COLO829 (cell line): ENCODE results near the gene SLC36A3.
"Not testable (repeated sequence)": the region's sequence is repeated elsewhere in the genome, so short reads cannot be mapped to it uniquely, and the experiment has no call there.

Experiments used
- DNase-seq: peaks from one replicate; pipeline ENCODE4 v3.0.0; 2012; ENCODE audit warnings: low spot score

Gene SLC36A3

GRCh38 chr5:151238303-151238741 is 65.2 kb downstream of the SLC36A3 start:
- DNase-seq: no peak

- no peak for DNase-seq
Observed at GRCh38 chr5:151237685-151238084, 65.9 kb downstream of the SLC36A3 start.

- no peak for DNase-seq
Observed at GRCh38 chr5:151236888-151237287, 66.7 kb downstream of the SLC36A3 start.

- DNase-seq: not testable (repeated sequence)
Observed at GRCh38 chr5:151235239-151235571, 68.4 kb downstream of the SLC36A3 start.

GRCh38 chr5:151234476-151235238 is 68.9 kb downstream of the SLC36A3 start:
- DNase-seq: no peak

- no peak for DNase-seq
Observed at GRCh38 chr5:151233616-151234085, 69.9 kb downstream of the SLC36A3 start.

GRCh38 chr5:151231359-151231758 is 72.2 kb downstream of the SLC36A3 start:
- no peak for DNase-seq

- no peak for DNase-seq
Observed at GRCh38 chr5:151230048-151230680, 73.4 kb downstream of the SLC36A3 start.

GRCh38 chr5:151228986-151229385 is 74.6 kb downstream of the SLC36A3 start:
- no peak for DNase-seq

GRCh38 chr5:151227918-151228447 is 75.6 kb downstream of the SLC36A3 start:
- DNase-seq: no peak
